ENCODE data around the gene ARFGAP1. TPM values are rescaled to one million over a fixed set of nuclear protein-coding genes. Genes with fewer than 3 reads are reported as not detected.
"Not testable (repeated sequence)": the region's sequence is repeated elsewhere in the genome, so short reads cannot be mapped to it uniquely, and the experiment has no call there.

ARFGAP1 gene
- total RNA-seq, 1 donor from 2014 or later = 66.2 TPM

GRCh38 chr20:63331741-63332400, 59.3 kb downstream of the ARFGAP1 start:
- no peaks in the 10 kb centered on the region for H3K36me3 ChIP-seq
- intact Hi-C loops (cut with DNase I) = no loop called here
- no peaks in the 10 kb centered on the region for H3K9me3 ChIP-seq
- H3K27ac ChIP-seq = no peak overlapping the region
- ATAC-seq (no peak), DNase-seq (no peak)
- H3K4me3 ChIP-seq = no peak overlapping the region
- no peaks in the 10 kb centered on the region for H3K4me1 ChIP-seq
- peaks cover 49% of the 10 kb centered on the region for H3K27me3 ChIP-seq (ENCODE audit: low read depth)
- no peak for TF ChIP-seq CTCF (IDR thresholded peaks at IDR 0.05)

- intact Hi-C loops (cut with DNase I) = no loop called here
- ATAC-seq = no peak
- Histone ChIP-seq H3K9me3 (no peaks in the 10 kb centered on the region), H3K4me3 (no peak overlapping the region), H3K27ac (no peak overlapping the region), H3K36me3 (no peaks in the 10 kb centered on the region), H3K27me3 (ENCODE audit: low read depth) (peaks cover 49% of the 10 kb centered on the region), H3K4me1 (no peaks in the 10 kb centered on the region)
- no peak for TF ChIP-seq CTCF (IDR thresholded peaks at IDR 0.05)
- DNase-seq = no peak
Observed at GRCh38 chr20:63332488-63333240, 60.1 kb downstream of the ARFGAP1 start.

- TF ChIP-seq CTCF (IDR thresholded peaks at IDR 0.05) = no peak
- Histone ChIP-seq H3K9me3 (no peaks in the 10 kb centered on the region), H3K4me1 (no peaks in the 10 kb centered on the region), H3K27me3 (ENCODE audit: low read depth) (peaks cover 49% of the 10 kb centered on the region), H3K36me3 (no peaks in the 10 kb centered on the region), H3K27ac (no peak overlapping the region), H3K4me3 (no peak overlapping the region)
- no peak for ATAC-seq
- intact Hi-C loops (cut with DNase I) = no loop called here
- DNase-seq = no peak
Observed at GRCh38 chr20:63333241-63333836, 60.7 kb downstream of the ARFGAP1 start.

GRCh38 chr20:63334356-63334755, 61.7 kb downstream of the ARFGAP1 start:
- Histone ChIP-seq H3K4me1 (no peaks in the 10 kb centered on the region), H3K36me3 (no peaks in the 10 kb centered on the region), H3K9me3 (no peaks in the 10 kb centered on the region), H3K27me3 (ENCODE audit: low read depth) (peaks cover 49% of the 10 kb centered on the region), H3K27ac (no peak overlapping the region), H3K4me3 (no peak overlapping the region)
- intact Hi-C loops (cut with DNase I) = no loop called here
- DNase-seq (no peak), ATAC-seq (no peak)
- TF ChIP-seq CTCF (IDR thresholded peaks at IDR 0.05) = no peak

- H3K36me3 ChIP-seq; H3K9me3 ChIP-seq; H3K27ac ChIP-seq; ATAC-seq; DNase-seq; intact Hi-C loops (cut with DNase I); H3K4me3 ChIP-seq; H3K4me1 ChIP-seq: not testable (repeated sequence)
- H3K27me3 ChIP-seq (ENCODE audit: low read depth) = peaks cover 44% of the 10 kb centered on the region
Observed at GRCh38 chr20:63335060-63335459, 62.4 kb downstream of the ARFGAP1 start.

- Histone ChIP-seq H3K27ac (no peak overlapping the region), H3K9me3 (no peaks in the 10 kb centered on the region), H3K4me3 (no peak overlapping the region), H3K4me1 (no peaks in the 10 kb centered on the region), H3K27me3 (ENCODE audit: low read depth) (peaks cover 38% of the 10 kb centered on the region), H3K36me3 (no peaks in the 10 kb centered on the region)
- no peak for ATAC-seq
- intact Hi-C loops (cut with DNase I) = no loop called here
- no peak for DNase-seq
- TF ChIP-seq CTCF (IDR thresholded peaks at IDR 0.05) = no peak
Observed at GRCh38 chr20:63335711-63336110, 63.1 kb downstream of the ARFGAP1 start.

Measured in lower lobe of right lung (tissue), 2 donors.